Peyer's patch (tissue), 4 donors: ENCODE results near the gene SMCO2.

Experiments
- CTCF ChIP-seq, 6 experiments: fragments of 450-650 bp in 4 of 6; fragments of 200-600 bp in 2 of 6; sonication (generic) in 1 of 6; IDR thresholded peaks; one replicate each; pipeline ENCODE4 v1.5.1; 2017 to 2019; ENCODE audit warnings: antibody characterized with exemption in 6 of 6, mild to moderate bottlenecking in 3 of 6, moderate library complexity in 1 of 6
- POLR2A ChIP-seq, 2 donors: fragments of 450-650 bp; IDR thresholded peaks; one replicate each; pipeline ENCODE4 v1.5.1; 2017; ENCODE audit warnings: antibody characterized with exemption in 2 of 2, mild to moderate bottlenecking in 2 of 2, moderate library complexity in 2 of 2

- TF ChIP-seq POLR2A (IDR thresholded peaks at IDR 0.05) (no peak), CTCF (IDR thresholded peaks at IDR 0.05) (no peak)
Observed at GRCh38 chr12:27429606-27430005, 16.9 kb upstream of the SMCO2 start.
